Cardiac muscle cell (in vitro differentiated cells and primary cell): Measurements from ENCODE around the gene OR52A1. TPM values are rescaled to one million over a fixed set of nuclear protein-coding genes. Genes with fewer than 3 reads are reported as not detected.
"Not testable (repeated sequence)": the region's sequence is repeated elsewhere in the genome, so short reads cannot be mapped to it uniquely, and the experiment has no call there.

ENCODE experiments used
- DNase-seq, 2 donors: peaks; one replicate each; pipeline versions ENCODE4 v3.0.0 to v3.0.0-alpha.2; 2010 to 2017; ENCODE audit warnings: low read depth in 1 of 2, low spot score in 1 of 2
- H3K27ac ChIP-seq: fragments of 200-600 bp; sonication (generic); 2 replicates; pipeline ENCODE4 v1.5.1; 2016
- H3K27me3 ChIP-seq: fragments of 200-600 bp; sonication (generic); 2 replicates; pipeline ENCODE4 v1.6.0; 2016; ENCODE audit warnings: control low read depth
- H3K36me3 ChIP-seq: fragments of 200-600 bp; sonication (generic); 2 replicates; pipeline ENCODE4 v1.5.1; 2016; ENCODE audit warnings: control low read depth
- H3K4me1 ChIP-seq: fragments of 200-600 bp; sonication (generic); 2 replicates; pipeline ENCODE4 v1.8.1; 2017; ENCODE audit warnings: low read depth, mild to moderate bottlenecking, mixed run types
- H3K4me3 ChIP-seq: fragments of 200-600 bp; sonication (generic); 2 replicates; pipeline ENCODE4 v1.5.1; 2016; ENCODE audit warnings: mild to moderate bottlenecking
- H3K9me3 ChIP-seq: fragments of 200-600 bp; sonication (generic); 2 replicates; pipeline ENCODE4 v1.5.1; 2017; ENCODE audit warnings: low read depth, mild to moderate bottlenecking, control low read depth
- polyA plus RNA-seq: library from polyadenylated mRNA; unstranded; fragments of >200 nt; fragmentation: Nextera tagmentation; extraction: Ambion mirVana; gene quantifications from 2 replicates; pipeline ENCODE4 v1.2.1, GENCODE V29; 2016
- total RNA-seq: library from RNA; depleted of rRNA; stranded (reverse); fragments of >200 nt; gene quantifications from 2 replicates; pipeline ENCODE4 v1.2.3, GENCODE V29; 2016
- TF ChIP-seq, protein P1 (sequence below): IDR thresholded peaks from 2 replicates; pipeline ENCODE4 v1.5.1; 2012; ENCODE audit warnings: low read depth, mild to moderate bottlenecking, low read length

OR52A1 gene
- total and polyA plus RNA-seq, 2 experiments from 2014 or later: not detected

DNA sequence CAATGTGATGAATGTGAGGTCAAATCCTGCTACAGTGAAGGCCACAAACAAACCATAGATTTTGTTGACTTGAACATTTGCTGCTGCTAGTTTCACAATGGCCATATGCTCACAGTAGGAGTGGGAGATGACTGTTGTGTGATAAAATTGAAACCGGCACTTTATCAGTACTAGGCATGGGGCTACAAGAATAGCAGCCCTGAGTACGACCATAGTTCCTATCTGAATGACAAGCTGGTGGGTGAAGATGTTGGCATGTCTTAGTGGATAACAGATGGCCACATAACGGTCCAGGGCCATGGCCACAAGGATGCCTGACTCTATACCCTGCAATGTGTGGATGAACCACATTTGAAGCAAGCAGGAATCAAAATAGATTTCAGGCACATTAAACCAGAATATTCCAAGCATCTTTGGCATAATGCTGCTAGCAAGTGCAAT, 2.8 kb downstream of the OR52A1 start:
- no peak overlapping the region for H3K27ac ChIP-seq
- H3K4me1 ChIP-seq: no peaks in the 10 kb centered on the region
- peak in 1 of 2 donors; percentile 6 for DNase-seq
- TF ChIP-seq, protein P1, sequence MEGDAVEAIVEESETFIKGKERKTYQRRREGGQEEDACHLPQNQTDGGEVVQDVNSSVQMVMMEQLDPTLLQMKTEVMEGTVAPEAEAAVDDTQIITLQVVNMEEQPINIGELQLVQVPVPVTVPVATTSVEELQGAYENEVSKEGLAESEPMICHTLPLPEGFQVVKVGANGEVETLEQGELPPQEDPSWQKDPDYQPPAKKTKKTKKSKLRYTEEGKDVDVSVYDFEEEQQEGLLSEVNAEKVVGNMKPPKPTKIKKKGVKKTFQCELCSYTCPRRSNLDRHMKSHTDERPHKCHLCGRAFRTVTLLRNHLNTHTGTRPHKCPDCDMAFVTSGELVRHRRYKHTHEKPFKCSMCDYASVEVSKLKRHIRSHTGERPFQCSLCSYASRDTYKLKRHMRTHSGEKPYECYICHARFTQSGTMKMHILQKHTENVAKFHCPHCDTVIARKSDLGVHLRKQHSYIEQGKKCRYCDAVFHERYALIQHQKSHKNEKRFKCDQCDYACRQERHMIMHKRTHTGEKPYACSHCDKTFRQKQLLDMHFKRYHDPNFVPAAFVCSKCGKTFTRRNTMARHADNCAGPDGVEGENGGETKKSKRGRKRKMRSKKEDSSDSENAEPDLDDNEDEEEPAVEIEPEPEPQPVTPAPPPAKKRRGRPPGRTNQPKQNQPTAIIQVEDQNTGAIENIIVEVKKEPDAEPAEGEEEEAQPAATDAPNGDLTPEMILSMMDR: no peak
- no peaks in the 10 kb centered on the region for H3K27me3 ChIP-seq
- H3K9me3 ChIP-seq: no peaks in the 10 kb centered on the region
- H3K36me3 ChIP-seq: no peaks in the 10 kb centered on the region
- no peak overlapping the region for H3K4me3 ChIP-seq

DNA sequence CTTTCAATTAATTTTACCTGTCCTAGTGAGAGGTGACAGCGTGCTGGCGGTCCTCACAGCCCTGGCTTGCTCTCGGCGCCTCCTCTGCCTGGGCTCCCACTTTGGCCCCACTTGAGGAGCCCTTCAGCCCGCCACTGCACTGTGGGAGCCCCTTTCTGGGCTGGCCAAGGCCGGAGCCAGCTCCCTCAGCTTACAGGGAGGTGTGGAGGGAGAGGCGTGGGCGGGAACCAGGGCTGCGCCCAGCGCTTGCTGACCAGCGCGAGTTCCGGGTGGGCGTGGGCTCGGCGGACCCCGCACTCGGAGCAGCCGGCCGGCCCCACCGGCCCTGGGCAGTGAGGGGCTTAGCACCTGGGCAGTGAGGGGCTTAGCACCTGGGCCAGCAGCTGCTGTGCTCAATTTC, 10.4 kb downstream of the OR52A1 start:
- DNase-seq, H3K9me3 ChIP-seq, H3K36me3 ChIP-seq, H3K27me3 ChIP-seq, H3K4me3 ChIP-seq, H3K27ac ChIP-seq, H3K4me1 ChIP-seq: not testable (repeated sequence)

DNA sequence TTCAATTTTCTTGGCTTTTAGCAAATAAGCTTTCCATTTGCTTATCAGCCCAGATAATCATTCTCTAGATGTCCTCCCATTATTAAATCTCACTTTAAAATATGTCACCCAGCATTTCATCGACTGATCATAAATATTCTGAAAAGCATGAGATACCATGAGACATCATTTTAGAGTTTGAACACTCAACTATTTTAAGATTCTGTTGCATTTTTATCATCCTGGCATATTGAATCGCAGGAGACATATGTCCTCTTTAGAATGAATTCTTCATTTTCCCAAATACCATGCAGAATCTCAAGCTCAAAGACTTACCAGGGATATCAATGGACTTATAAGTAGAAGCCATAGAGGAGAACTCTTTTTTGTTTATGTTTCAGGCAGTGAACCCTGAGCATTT, 16.6 kb downstream of the OR52A1 start, which contains the start of gene OR52A5:
OR52A5 (minus strand) TSS at position 361 of the 400 bp plus-strand sequence. CDS start 5,714 bp downstream, outside the sequence.
- no peaks in the 10 kb centered on the region for H3K36me3 ChIP-seq
- H3K27ac ChIP-seq: no peak within 1 kb of the TSS
- no peaks in the 10 kb centered on the region for H3K4me1 ChIP-seq
- no peak within 1 kb of the TSS for H3K4me3 ChIP-seq
- TF ChIP-seq, protein P1: no peak
- no peak for DNase-seq
- H3K9me3 ChIP-seq: no peaks in the 10 kb centered on the region
- H3K27me3 ChIP-seq: no peaks in the 10 kb centered on the region

DNA sequence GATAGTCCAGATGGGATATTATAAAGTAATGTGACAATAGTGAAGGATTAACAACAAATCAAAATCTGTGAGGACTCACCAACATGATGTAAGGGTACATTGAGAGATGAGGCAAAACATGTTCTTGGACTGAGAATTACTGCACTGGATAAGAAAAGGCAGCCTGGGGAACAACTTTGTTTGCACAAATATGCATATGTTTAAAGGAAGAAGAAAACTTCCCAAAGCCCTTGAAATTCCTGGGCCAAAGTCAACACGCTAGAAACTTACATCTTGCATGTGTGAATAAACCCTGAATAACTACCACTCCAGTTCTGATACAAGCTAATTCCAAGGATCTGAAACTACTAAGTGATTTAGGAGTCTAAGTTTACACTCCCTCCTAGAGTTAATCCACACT, 17.5 kb downstream of the OR52A1 start:
- Histone ChIP-seq H3K27me3 (no peaks in the 10 kb centered on the region), H3K4me3 (no peak overlapping the region), H3K9me3 (no peaks in the 10 kb centered on the region), H3K36me3 (no peaks in the 10 kb centered on the region), H3K4me1 (no peaks in the 10 kb centered on the region), H3K27ac (no peak overlapping the region)
- no peak for DNase-seq
- TF ChIP-seq, protein P1: no peak

DNA sequence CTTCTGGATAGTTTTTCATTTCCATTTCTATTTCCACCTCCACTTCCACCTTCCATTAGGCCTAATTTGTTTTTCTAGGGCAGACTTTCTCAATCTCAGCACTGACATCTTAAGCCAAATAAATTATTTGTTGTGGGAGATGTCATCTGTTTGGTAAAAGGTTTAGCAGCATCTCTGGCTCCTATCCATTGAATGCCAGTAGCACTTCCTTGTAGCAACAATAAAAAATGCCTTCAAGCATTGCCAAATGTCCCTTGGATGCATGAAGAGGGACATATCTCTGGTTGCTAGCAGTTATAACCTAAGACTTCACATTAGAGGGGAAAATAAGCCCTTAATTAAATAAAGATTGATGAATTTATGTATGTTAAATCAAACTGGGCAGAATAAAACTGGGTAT, 18.3 kb downstream of the OR52A1 start:
- no peaks in the 10 kb centered on the region for H3K9me3 ChIP-seq
- TF ChIP-seq, protein P1: no peak
- H3K4me1 ChIP-seq: no peaks in the 10 kb centered on the region
- no peak overlapping the region for H3K27ac ChIP-seq
- no peaks in the 10 kb centered on the region for H3K27me3 ChIP-seq
- no peak overlapping the region for H3K4me3 ChIP-seq
- no peaks in the 10 kb centered on the region for H3K36me3 ChIP-seq
- no peak for DNase-seq

DNA sequence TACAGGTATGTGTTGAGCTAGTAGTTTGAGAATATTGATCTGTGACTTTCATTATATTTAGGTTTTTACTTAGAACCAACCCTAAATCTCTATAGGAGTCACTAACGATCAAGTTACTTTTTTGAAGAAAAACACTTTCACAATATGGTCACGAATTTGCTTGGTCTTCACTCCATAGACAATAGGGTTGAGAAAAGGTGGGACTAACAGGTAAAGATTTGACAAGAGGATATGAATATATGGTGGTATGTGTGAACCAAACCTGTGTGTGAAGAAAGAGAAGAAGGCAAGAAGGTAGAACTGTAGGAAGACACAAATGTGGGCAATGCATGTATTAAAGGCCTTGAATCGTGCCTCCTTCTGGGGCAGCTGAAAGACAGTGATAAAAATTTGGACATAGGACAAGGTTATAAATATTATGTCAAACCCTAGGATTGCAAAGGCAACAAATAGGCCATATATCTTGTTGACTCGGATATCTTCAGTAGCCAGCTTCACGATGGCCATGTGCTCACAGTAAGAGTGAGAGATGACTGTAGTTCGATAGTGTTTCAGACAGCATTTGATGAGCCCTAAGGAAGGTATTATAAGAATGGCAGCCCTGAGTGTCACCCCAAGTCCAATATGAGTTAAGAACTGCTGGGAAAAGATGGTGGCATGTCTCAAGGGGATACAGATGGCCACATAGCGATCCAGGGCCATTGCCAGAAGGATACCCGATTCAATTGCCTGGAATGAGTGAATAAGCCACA, 22.8 kb downstream of the OR52A1 start:
- no peaks in the 10 kb centered on the region for H3K9me3 ChIP-seq
- no peak for DNase-seq
- H3K27ac ChIP-seq: no peak overlapping the region
- no peaks in the 10 kb centered on the region for H3K27me3 ChIP-seq
- no peak overlapping the region for H3K4me3 ChIP-seq
- H3K4me1 ChIP-seq: no peaks in the 10 kb centered on the region
- TF ChIP-seq, protein P1: no peak
- H3K36me3 ChIP-seq: no peaks in the 10 kb centered on the region
